SK-N-DZ (cell line): ENCODE measurements around the gene SPZ1.
"Not testable (repeated sequence)": the region's sequence is repeated elsewhere in the genome, so short reads cannot be mapped to it uniquely, and the experiment has no call there.

Experiments
- DNase-seq: peaks from one replicate; pipeline ENCODE4 v3.0.0-alpha.2; 2015; ENCODE audit warnings: low spot score
- small RNA-seq, 2 experiments: library from RNA; depleted of rRNA; stranded (forward); fragments of <200 nt; gene quantifications; one replicate each; pipeline ENCODE3, GENCODE V24; 2014

The SPZ1 gene

DNA sequence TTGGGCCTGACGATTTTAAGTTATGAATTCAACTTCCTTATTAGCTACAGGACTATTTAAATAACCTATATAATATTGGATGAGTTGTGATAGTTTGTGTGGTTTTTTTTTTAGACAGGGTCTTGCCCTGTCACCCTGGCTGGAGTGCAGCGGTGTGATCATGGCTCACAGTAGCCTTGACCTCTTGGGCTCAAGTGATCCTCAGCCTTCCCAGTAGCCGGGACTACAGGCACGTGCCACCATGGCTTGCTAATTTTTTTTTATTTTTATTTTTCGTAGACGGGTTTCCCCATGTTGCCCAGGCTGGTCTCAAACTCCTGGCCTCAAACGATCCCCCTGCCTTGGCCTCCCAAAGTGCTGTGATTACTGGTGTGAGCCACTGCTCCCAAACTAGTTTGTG is 17.6 kb downstream of the SPZ1 start:
- no peak for DNase-seq

DNA sequence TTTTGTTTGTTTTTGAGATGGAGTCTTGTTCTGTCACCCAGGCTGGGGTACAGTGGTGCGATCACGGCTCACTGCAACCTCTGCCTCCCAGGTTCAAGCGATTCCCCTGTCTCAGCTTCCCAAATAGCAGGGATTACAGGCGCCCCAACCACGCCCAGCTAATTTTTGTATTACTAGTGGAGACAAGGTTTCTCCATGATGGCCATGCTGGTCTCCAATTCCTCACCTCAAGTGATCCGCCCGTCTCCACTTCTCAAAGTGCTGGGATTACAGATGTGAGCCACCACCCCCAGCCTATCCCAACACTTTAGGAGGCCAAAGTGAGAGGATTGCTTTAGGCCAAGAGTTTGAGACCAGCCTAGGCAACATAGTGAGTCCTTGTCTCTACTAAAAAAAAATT is 19.3 kb downstream of the SPZ1 start:
- DNase-seq: no peak

DNA sequence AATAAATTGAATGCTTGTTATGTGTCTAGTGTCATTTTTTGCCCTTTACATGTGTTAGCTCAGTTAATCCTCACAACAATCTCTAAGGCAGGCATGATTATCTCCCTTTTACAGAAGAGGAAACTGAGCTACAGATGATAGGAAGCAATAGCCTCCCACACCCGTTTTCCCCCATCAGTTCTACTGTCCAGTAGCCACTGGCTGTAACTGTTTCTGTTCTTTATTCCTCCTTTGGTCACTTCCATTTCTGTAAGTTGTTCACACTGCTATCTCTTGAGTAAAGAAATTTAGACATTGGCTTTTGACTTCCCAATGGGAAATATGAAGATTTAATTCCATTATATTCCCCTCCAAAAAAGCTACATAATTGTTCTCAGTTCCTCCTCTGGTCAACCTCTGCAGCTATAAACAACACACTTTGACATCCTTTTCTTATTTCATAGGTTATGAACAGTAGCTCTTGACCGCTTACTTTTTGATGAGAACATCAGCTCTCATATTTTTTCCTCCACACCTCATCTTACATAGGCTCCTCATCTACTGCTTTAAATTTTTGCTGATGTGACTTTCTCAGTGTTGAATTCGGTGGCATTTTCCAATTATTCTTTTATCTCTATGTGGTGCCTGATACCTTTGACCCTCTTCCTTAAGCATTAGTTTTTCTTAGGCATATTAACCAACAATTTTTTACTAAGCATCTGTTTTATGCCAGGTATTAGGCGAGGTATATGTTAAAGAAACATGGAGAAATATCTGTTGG is 21.4 kb downstream of the SPZ1 start:
- no peak for DNase-seq

DNA sequence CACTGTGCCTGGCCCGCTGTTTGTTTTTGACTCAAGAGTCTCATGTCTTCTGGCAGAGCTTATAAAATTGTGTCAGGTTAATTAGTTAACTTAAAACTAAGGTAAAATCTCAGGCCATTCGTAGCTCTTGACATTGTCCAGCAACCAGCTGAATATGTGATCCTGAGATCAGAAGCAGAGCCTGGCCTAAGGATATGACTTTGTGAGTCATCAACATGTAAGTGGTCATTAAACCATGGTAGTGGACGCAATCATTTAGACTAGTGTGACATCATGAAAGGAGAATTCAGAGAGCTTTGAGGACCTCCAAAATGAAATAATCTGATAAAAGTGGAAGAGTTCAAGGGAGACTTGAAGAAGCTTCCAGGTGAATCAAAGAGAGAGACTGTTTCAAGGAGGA is 23.3 kb downstream of the SPZ1 start:
- DNase-seq: no peak

DNA sequence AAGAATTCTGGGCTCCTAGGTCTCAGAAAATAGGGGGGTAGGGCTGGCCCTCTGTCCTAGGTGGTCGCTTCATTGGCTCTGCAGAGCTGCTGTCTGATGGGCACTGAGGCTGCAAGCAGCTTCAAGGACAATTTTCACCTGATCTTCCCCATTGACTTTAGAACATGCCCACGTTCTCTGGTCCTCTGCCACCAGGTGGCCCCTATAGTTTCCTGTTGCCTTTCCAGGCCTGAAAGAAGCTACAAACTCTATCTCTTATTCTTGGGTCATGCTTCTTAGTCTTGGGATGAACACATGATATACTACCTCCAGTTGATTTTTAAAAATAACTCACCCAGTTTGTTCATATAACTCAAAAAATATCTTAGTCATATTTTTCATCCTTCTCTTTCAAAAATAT is 26.3 kb downstream of the SPZ1 start:
- DNase-seq: peak; percentile 44

DNA sequence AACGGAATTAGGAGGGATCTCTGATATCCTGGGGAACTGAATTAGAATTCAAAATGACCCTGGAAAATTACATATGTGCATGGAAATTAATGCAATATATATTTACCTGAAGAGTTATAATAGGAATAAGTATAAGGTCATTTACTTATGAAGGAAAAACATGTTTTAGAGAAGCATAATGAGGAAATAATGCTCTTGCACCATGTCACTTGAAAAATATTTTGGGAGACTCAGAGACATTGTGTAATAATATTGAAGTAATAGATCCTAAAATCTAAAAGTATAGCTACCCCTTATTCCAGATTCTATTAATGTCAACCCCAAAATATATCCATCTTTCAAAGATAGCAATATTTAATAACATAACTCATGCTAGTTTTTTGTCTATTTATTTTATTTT is 28.4 kb downstream of the SPZ1 start:
- DNase-seq: no peak

GRCh38 chr5:80351019-80351418 is 31.2 kb downstream of the SPZ1 start:
- not testable (repeated sequence) for DNase-seq

DNA sequence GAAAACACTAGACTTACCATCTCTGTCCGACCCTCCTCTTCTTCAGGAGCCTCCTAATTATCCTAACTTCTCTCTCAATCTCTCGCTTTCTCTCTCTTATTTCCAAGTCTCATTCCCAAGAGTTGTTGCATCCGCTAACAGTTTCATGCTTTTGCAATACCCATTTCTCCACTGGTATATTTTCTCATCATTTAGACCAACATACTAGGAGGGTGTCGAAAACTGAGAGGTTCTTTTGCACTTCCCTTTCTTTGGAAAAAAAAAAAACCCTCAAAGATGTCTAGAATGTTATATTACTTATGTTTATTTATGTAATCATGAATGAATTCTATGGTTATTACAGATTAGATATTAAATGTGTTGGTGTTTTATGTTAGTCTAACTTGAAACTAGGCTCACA is 35.9 kb downstream of the SPZ1 start:
- no peak for DNase-seq

DNA sequence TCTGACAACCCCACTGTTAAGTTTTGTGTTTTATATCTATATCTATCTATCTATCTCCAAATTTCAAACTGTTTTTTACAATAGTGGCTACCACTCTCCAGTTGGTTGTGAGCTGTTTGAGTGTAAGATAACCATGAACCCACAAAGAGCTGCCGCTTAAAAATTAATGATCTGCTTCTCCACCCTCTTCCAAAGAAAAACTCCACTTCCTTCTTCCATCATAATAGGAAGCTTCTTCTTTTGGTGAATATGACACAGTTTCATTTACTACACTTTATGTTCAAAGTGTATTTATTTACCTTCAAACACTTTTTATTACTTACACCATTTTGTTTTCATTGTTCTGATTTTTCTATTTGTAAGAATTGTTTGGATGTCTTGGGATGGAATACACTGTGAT is 37.9 kb downstream of the SPZ1 start:
- DNase-seq: no peak

DNA sequence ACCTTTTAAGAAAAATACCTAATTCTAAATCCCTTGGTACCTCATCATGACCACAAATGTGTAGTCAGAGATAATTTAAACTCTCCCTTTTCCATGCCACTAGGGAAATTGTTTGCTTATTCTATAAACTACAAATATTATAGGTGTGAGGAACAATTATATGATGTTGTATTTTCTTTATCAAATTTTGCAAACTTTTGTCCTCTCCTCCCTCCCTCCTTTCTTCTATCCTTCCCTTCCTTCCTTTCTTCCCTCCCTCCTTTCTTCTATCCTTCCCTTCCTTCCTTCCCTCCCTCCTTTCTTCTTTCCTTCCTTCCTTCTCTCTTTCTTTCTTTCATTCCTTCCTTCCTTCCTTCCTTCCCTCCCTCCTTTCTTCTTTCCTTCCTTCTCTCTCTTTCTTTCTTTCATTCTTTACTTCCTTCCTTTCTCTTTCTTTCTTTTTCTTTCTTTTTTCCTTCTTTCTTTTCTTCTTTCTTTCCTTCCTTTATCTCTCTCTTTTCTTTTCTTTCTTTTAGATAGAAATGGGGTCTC is 41.2 kb downstream of the SPZ1 start:
- DNase-seq: no peak

- no peak for DNase-seq
Observed at GRCh38 chr5:80364892-80365291, 45.1 kb downstream of the SPZ1 start.

- DNase-seq: peak; percentile 31
Observed at GRCh38 chr5:80368661-80369480, 49.1 kb downstream of the SPZ1 start.

GRCh38 chr5:80369521-80369920 is 49.7 kb downstream of the SPZ1 start:
- DNase-seq: peak; percentile 56

DNA sequence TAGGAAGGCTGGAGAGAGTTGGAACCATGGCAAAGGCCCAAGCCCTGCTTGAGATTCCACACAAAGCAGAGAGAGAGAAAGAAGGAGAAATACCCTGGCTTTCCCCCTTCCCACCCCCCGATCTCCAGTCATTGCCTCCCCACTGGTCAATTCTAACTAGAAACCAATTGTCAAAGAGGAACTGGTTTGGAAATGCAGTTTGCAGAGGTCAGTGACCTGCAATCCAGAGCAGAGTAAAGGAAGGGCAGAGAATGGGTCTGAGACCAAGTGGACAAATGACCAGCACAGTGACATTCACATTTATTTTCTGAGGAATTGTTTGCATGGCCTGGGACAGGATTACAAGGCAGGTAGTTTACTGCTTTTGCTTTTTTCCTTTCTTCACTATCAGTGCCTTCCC is 50.6 kb downstream of the SPZ1 start:
- DNase-seq: no peak

Small RNA genes lying within 50 kb of the gene (small RNA-seq; reads per million reads assigned to genes)
- gene AC026410.2: 0 reads per million in 2 experiments
- gene RF00322: 0 reads per million in 2 experiments
- gene RNU6-211P: 0 reads per million in 2 experiments
